SK-N-SH (cell line): ENCODE measurements around the gene DONSON. TPM values are rescaled to one million over a fixed set of nuclear protein-coding genes. Genes with fewer than 3 reads are reported as not detected.

Source experiments
- CTCF ChIA-PET: fragments of 300-600, 350-600 bp; formaldehyde crosslinking; extraction: SDS; loops from one replicate; lab custom pipeline; 2021; lab: Yijun Ruan, JAX
- POLR2A ChIA-PET: fragments of 350-600 bp; sonication (Branson Sonifier 250); formaldehyde crosslinking; extraction: SDS; loops from one replicate; lab custom pipeline; 2020; ENCODE audit warnings: antibody characterized with exemption, inconsistent platforms; lab: Yijun Ruan, JAX
- DNase-seq: peaks from one replicate; pipeline ENCODE4 v3.0.0; 2012
- H2AFZ ChIP-seq: fragments of 200-600 bp; sonication (generic); 2 replicates; pipeline ENCODE4 v1.8.1; 2016; ENCODE audit warnings: antibody characterized with exemption, mild to moderate bottlenecking, low read depth
- H3F3A ChIP-seq: fragments of 200-600 bp; sonication (generic); replicated peaks from 2 replicates; pipeline ENCODE3; 2016; ENCODE audit warnings: antibody characterized with exemption, mild to moderate bottlenecking; ENCODE audit not compliant: insufficient read depth
- H3K27ac ChIP-seq, 2 experiments: fragments of 200-500 bp in 1 of 2; fragments of 200-600 bp in 1 of 2; sonication (Bioruptor generic) in 1 of 2; sonication (generic), shearing (Covaris generic) in 1 of 2; 2 replicates each; pipeline versions ENCODE4 v1.5.1 to v1.6.1; 2014 to 2016; ENCODE audit warnings: low read depth in 2 of 2, inconsistent platforms in 1 of 2, low read length in 1 of 2, mild to moderate bottlenecking in 1 of 2, mixed read lengths in 1 of 2
- H3K27me3 ChIP-seq: fragments of 200-600 bp; sonication (generic), shearing (Covaris generic); 2 replicates; pipeline ENCODE4 v1.6.1; 2016; ENCODE audit warnings: mixed run types; ENCODE audit not compliant: insufficient read depth
- H3K36me3 ChIP-seq, 2 experiments: fragments of 200-500 bp in 1 of 2; fragments of 200-600 bp in 1 of 2; sonication (Bioruptor generic) in 1 of 2; sonication (generic) in 1 of 2; replicated peaks in 1 of 2; 2 replicates each; pipeline versions ENCODE3 to v1.5.1; 2014 to 2016; ENCODE audit warnings: low read length in 1 of 2, mild to moderate bottlenecking in 1 of 2; ENCODE audit not compliant: insufficient read depth in 2 of 2, control insufficient read depth in 1 of 2
- H3K4me1 ChIP-seq, 2 experiments: fragments of 200-500 bp in 1 of 2; fragments of 200-600 bp in 1 of 2; sonication (Bioruptor generic) in 1 of 2; sonication (generic), shearing (Covaris generic) in 1 of 2; 2 replicates each; pipeline versions ENCODE4 v1.5.1 to v1.6.1; 2014 to 2016; ENCODE audit warnings: low read depth in 1 of 2, low read length in 1 of 2, mixed run types in 1 of 2; ENCODE audit not compliant: insufficient read depth in 2 of 2, control insufficient read depth in 1 of 2
- H3K4me2 ChIP-seq: fragments of 200-600 bp; sonication (generic), shearing (Covaris generic); 2 replicates; pipeline ENCODE4 v1.6.1; 2017; ENCODE audit warnings: mixed run types
- H3K4me3 ChIP-seq, 2 experiments: fragments of 200-500 bp in 1 of 2; fragments of 200-600 bp in 1 of 2; sonication (Bioruptor generic) in 1 of 2; sonication (generic), shearing (Covaris generic) in 1 of 2; 2 replicates each; pipeline versions ENCODE4 v1.5.1 to v1.8.1; 2014 to 2016; ENCODE audit warnings: low read depth in 2 of 2, inconsistent platforms in 1 of 2, low read length in 1 of 2, mild to moderate bottlenecking in 1 of 2, mixed read lengths in 1 of 2, moderate library complexity in 1 of 2
- H3K79me2 ChIP-seq: fragments of 200-600 bp; sonication (generic); 2 replicates; pipeline ENCODE4 v1.8.1; 2017; ENCODE audit warnings: mild to moderate bottlenecking; ENCODE audit not compliant: insufficient read depth
- H3K9ac ChIP-seq: fragments of 200-600 bp; sonication (generic); 2 replicates; pipeline ENCODE4 v1.6.1; 2017; ENCODE audit warnings: mixed run types
- H3K9me2 ChIP-seq: fragments of 200-600 bp; sonication (generic); 2 replicates; pipeline ENCODE4 v1.6.1; 2017; ENCODE audit warnings: mixed run types
- H3K9me3 ChIP-seq: fragments of 200-600 bp; sonication (generic); 2 replicates; pipeline ENCODE4 v1.6.1; 2017; ENCODE audit warnings: mixed run types, mild to moderate bottlenecking, moderate library complexity
- H4K20me1 ChIP-seq: fragments of 200-600 bp; sonication (generic); 2 replicates; pipeline ENCODE4 v1.6.1; 2017; ENCODE audit warnings: mild to moderate bottlenecking, mixed run types; ENCODE audit not compliant: insufficient read depth
- CHD2 ChIP-seq: fragments of 150-350 bp; IDR thresholded peaks from 2 replicates; pipeline ENCODE4 v1.6.1; 2018; ENCODE audit warnings: low read length; ENCODE audit not compliant: partially characterized antibody
- CTCF ChIP-seq: fragments of 200-600 bp; sonication (generic); IDR thresholded peaks from 2 replicates; pipeline ENCODE4 v1.6.1; 2017; ENCODE audit warnings: antibody characterized with exemption, mild to moderate bottlenecking, moderate library complexity
- EP300 ChIP-seq, 2 experiments: IDR thresholded peaks; 2 replicates each; pipeline versions ENCODE4 v1.4.0 to v1.6.1; 2012; ENCODE audit warnings: borderline replicate concordance in 1 of 2, low read depth in 1 of 2, low read length in 1 of 2
- NFIC ChIP-seq: IDR thresholded peaks from 2 replicates; pipeline ENCODE4 v1.4.0; 2012; ENCODE audit warnings: borderline replicate concordance
- PBX3 ChIP-seq: IDR thresholded peaks from 2 replicates; pipeline ENCODE4; 2012
- POLR2AphosphoS5 ChIP-seq: IDR thresholded peaks from 2 replicates; pipeline ENCODE4 v1.6.1; 2012; ENCODE audit warnings: low read depth, low read length
- YY1 ChIP-seq: IDR thresholded peaks from 2 replicates; pipeline ENCODE4 v1.4.0; 2012; ENCODE audit warnings: low read depth, mild to moderate bottlenecking
- WGBS: methylation state at CpG from one replicate; pipeline ENCODE4 v1.1.6; 2017; ENCODE audit warnings: low lambda C conversion rate; 5-methylcytosine and 5-hydroxymethylcytosine counted together
- polyA plus RNA-seq, 3 experiments: library from polyadenylated mRNA; depleted of rRNA; stranded (reverse); fragments of >200 nt; gene quantifications; 2 replicates each; pipeline ENCODE4 v1.2.3, GENCODE V29; 2012

DONSON gene
- polyA plus RNA-seq, 1 of the 3 experiments (the other 2 are of a cell fraction) = 17.3 TPM

- H3K4me3 ChIP-seq = peak overlapping the region; percentile 84 to 88; a peak in 2 of 4 replicates
These were observed 1.6 kb downstream of the DONSON start for GRCh38 chr21:33586927-33587326.

GRCh38 chr21:33584455-33584854 is 4.0 kb downstream of the DONSON start:
- Histone ChIP-seq H2AFZ (no peak overlapping the region), H3K9me2 (no peaks in the 10 kb centered on the region), H3K4me1 (peaks cover 4 to 6% of the 10 kb centered on the region in 2 experiments; a peak in 3 of 4 replicates), H3K4me3 (no peak overlapping the region), H3K27me3 (no peaks in the 10 kb centered on the region), H3K79me2 (peaks cover 34% of the 10 kb centered on the region), H3F3A (peaks cover 29% of the 10 kb centered on the region), H3K36me3 (peaks cover 34 to 42% of the 10 kb centered on the region in 2 experiments), H3K9me3 (no peaks in the 10 kb centered on the region), H3K9ac (no peak overlapping the region), H3K4me2 (no peak overlapping the region), H4K20me1 (no peaks in the 10 kb centered on the region), H3K27ac (no peak overlapping the region)
- 88% methylated on average over 3 of the region's 3 CpGs for WGBS
- TF ChIP-seq CHD2 (no peak), POLR2AphosphoS5 (no peak), CTCF (no peak)
- CTCF ChIA-PET = interaction anchor here (1.3 kb wide), 1 partner anchor 10 kb away, joined by 4 read pairs; no protein-coding TSS in a partner anchor
- POLR2A ChIA-PET = no interaction called here
- DNase-seq = no peak

More at GRCh38 chr21:33586927-33587326, 1.6 kb downstream of the DONSON start:
- H3K9ac ChIP-seq = peak overlapping the region; percentile 87; the same call in 1 of the 2 replicates
- H3F3A ChIP-seq = peaks cover 31% of the 10 kb centered on the region
- ChIA-PET POLR2A (no interaction called here), CTCF (interaction anchor here (1.2 kb wide), 1 partner anchor 19 kb away, joined by 3 read pairs; no protein-coding TSS in a partner anchor)
- WGBS = 78% methylated on average over 6 of the region's 6 CpGs
- H3K9me2 ChIP-seq = no peaks in the 10 kb centered on the region
- no peak for TF ChIP-seq EP300 (IDR thresholded peaks at IDR 0.05; ENCODE audit: borderline replicate concordance in 1 of 2, low read depth in 1 of 2, low read length in 1 of 2)
- no peak for TF ChIP-seq PBX3
- TF ChIP-seq YY1 = no peak
- no peak for TF ChIP-seq NFIC
- TF ChIP-seq POLR2AphosphoS5 = no peak
- H3K9me3 ChIP-seq = no peaks in the 10 kb centered on the region
- H3K27me3 ChIP-seq = no peaks in the 10 kb centered on the region
- peaks cover 26 to 29% of the 10 kb centered on the region in 2 experiments for H3K36me3 ChIP-seq
- H3K4me2 ChIP-seq = peak overlapping the region; percentile 85
- peaks cover 6% of the 10 kb centered on the region in 2 experiments; a peak in 3 of 4 replicates for H3K4me1 ChIP-seq
- peaks cover 34% of the 10 kb centered on the region for H3K79me2 ChIP-seq
- DNase-seq = no peak
- no peaks in the 10 kb centered on the region for H4K20me1 ChIP-seq
- H2AFZ ChIP-seq = no peak overlapping the region
- no peak overlapping the region for H3K27ac ChIP-seq
